ENCODE results near the gene SLC16A6. TPM values are rescaled to one million over a fixed set of nuclear protein-coding genes. Genes with fewer than 3 reads are reported as not detected.

SLC16A6 gene
- total RNA-seq, 1 experiment from 2014 or later, result 1.4 TPM

GRCh38 chr17:68307443-68307842 is 16.5 kb upstream of the SLC16A6 start:
- no peaks in the 10 kb centered on the region for H3K36me3 ChIP-seq (ENCODE audit: low read depth, low read length)
- no peaks in the 10 kb centered on the region for H3K27me3 ChIP-seq (ENCODE audit: low read length)
- no peak for ATAC-seq
- H3K4me2 ChIP-seq (ENCODE audit: low read length), result no peak overlapping the region
- peaks cover 21% of the 10 kb centered on the region for H3K4me1 ChIP-seq (ENCODE audit: insufficient read depth, low read length)
- no peaks in the 10 kb centered on the region for H3F3A ChIP-seq (ENCODE audit: low read length, unreplicated experiment)
- H3K9me2 ChIP-seq (replicated peaks; ENCODE audit: low read length), result no peaks in the 10 kb centered on the region
- no peaks in the 10 kb centered on the region for H4K20me1 ChIP-seq (ENCODE audit: low read length)
- intact Hi-C loops (cut with micrococcal nuclease), result no loop called here
- no peaks in the 10 kb centered on the region for H3K9me3 ChIP-seq (ENCODE audit: low read length)
- no peak overlapping the region for H2AFZ ChIP-seq (ENCODE audit: low read length)
- BruUV-seq (replicated peaks), result no TSS peak
- POLR2A ChIA-PET (ENCODE audit: unreplicated experiment), result no interaction called here
- H3K27ac ChIP-seq (ENCODE audit: low read length), result no peak overlapping the region
- DNase-seq, result no peak
- no peak overlapping the region for H3K4me3 ChIP-seq (ENCODE audit: low read length)
- no peak overlapping the region for H3K9ac ChIP-seq (ENCODE audit: low read length)
- no peak for TF ChIP-seq EZH2phosphoT487 (IDR thresholded peaks at IDR 0.05; ENCODE audit: borderline replicate concordance, low read length)
- CTCF ChIA-PET, result no interaction called here
- H3K79me2 ChIP-seq (ENCODE audit: low read length), result no peaks in the 10 kb centered on the region

GRCh38 chr17:68306819-68307218 is 15.9 kb upstream of the SLC16A6 start:
- no peak overlapping the region for H2AFZ ChIP-seq (ENCODE audit: low read length)
- BruUV-seq (replicated peaks), result no TSS peak
- no peaks in the 10 kb centered on the region for H3K36me3 ChIP-seq (ENCODE audit: low read depth, low read length)
- POLR2A ChIA-PET (ENCODE audit: unreplicated experiment), result no interaction called here
- peaks cover 15% of the 10 kb centered on the region for H3K4me1 ChIP-seq (ENCODE audit: insufficient read depth, low read length)
- TF ChIP-seq EZH2phosphoT487 (IDR thresholded peaks at IDR 0.05; ENCODE audit: borderline replicate concordance, low read length), result no peak
- TF ChIP-seq, protein P1, sequence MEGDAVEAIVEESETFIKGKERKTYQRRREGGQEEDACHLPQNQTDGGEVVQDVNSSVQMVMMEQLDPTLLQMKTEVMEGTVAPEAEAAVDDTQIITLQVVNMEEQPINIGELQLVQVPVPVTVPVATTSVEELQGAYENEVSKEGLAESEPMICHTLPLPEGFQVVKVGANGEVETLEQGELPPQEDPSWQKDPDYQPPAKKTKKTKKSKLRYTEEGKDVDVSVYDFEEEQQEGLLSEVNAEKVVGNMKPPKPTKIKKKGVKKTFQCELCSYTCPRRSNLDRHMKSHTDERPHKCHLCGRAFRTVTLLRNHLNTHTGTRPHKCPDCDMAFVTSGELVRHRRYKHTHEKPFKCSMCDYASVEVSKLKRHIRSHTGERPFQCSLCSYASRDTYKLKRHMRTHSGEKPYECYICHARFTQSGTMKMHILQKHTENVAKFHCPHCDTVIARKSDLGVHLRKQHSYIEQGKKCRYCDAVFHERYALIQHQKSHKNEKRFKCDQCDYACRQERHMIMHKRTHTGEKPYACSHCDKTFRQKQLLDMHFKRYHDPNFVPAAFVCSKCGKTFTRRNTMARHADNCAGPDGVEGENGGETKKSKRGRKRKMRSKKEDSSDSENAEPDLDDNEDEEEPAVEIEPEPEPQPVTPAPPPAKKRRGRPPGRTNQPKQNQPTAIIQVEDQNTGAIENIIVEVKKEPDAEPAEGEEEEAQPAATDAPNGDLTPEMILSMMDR (conservative IDR thresholded peaks at IDR 0.05; ENCODE audit: low read depth, low read length), result no peak
- TF ChIP-seq EZH2 (IDR thresholded peaks at IDR 0.05; ENCODE audit: low read length, unreplicated experiment), result no peak
- H3F3A ChIP-seq (ENCODE audit: low read length, unreplicated experiment), result no peaks in the 10 kb centered on the region
- H3K27me3 ChIP-seq (ENCODE audit: low read length), result no peaks in the 10 kb centered on the region
- no peak for DNase-seq
- H3K9me2 ChIP-seq (replicated peaks; ENCODE audit: low read length), result no peaks in the 10 kb centered on the region
- no peak overlapping the region for H3K9ac ChIP-seq (ENCODE audit: low read length)
- H3K9me3 ChIP-seq (ENCODE audit: low read length), result no peaks in the 10 kb centered on the region
- no peak overlapping the region for H3K27ac ChIP-seq (ENCODE audit: low read length)
- H3K4me2 ChIP-seq (ENCODE audit: low read length), result no peak overlapping the region
- H3K79me2 ChIP-seq (ENCODE audit: low read length), result no peaks in the 10 kb centered on the region
- CTCF ChIA-PET, result no interaction called here
- no peak for ATAC-seq
- H3K4me3 ChIP-seq (ENCODE audit: low read length), result no peak overlapping the region
- intact Hi-C loops (cut with micrococcal nuclease), result no loop called here
- no peaks in the 10 kb centered on the region for H4K20me1 ChIP-seq (ENCODE audit: low read length)

DNA sequence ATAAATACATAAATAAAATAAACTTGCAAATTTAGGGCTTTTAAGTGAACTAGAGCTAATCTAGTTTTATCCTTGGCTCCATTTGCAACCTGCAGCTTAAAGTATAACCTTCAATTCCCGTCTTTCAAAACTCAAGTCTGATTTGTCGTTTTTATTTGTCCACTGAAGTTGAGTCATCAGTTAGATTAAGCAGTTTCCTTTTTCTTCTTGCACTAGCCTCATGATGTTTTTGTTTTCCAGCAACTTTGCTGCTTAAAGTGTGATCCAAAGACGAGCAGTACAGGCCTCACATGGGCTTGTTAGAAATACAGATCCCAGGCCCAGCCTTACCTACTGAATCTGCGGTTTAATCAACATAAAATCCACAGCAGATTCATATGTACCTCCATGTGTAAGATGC is 14.2 kb upstream of the SLC16A6 start:
- ChIA-PET POLR2A (ENCODE audit: unreplicated experiment) (no interaction called here), CTCF (no interaction called here)
- Histone ChIP-seq H3K9me2 (replicated peaks; ENCODE audit: low read length) (no peaks in the 10 kb centered on the region), H3K27ac (ENCODE audit: low read length) (no peak overlapping the region), H3F3A (ENCODE audit: low read length, unreplicated experiment) (no peaks in the 10 kb centered on the region), H3K4me1 (ENCODE audit: insufficient read depth, low read length) (peaks cover 10% of the 10 kb centered on the region), H3K27me3 (ENCODE audit: low read length) (no peaks in the 10 kb centered on the region), H3K79me2 (ENCODE audit: low read length) (no peaks in the 10 kb centered on the region), H2AFZ (ENCODE audit: low read length) (peak overlapping the region; percentile 37; the same call in 1 of the 2 replicates), H3K9ac (ENCODE audit: low read length) (no peak overlapping the region), H3K4me2 (ENCODE audit: low read length) (no peak overlapping the region), H3K36me3 (ENCODE audit: low read depth, low read length) (no peaks in the 10 kb centered on the region), H3K9me3 (ENCODE audit: low read length) (no peaks in the 10 kb centered on the region), H3K4me3 (ENCODE audit: low read length) (no peak overlapping the region), H4K20me1 (ENCODE audit: low read length) (no peaks in the 10 kb centered on the region)
- DNase-seq (peak; percentile 28), ATAC-seq (no peak; the same call in 1 of the 2 replicates)
- intact Hi-C loops (cut with micrococcal nuclease), result no loop called here
- BruUV-seq (replicated peaks), result no TSS peak
- TF ChIP-seq, protein P1 (conservative IDR thresholded peaks at IDR 0.05; ENCODE audit: low read depth, low read length), result no peak
- TF ChIP-seq EZH2 (IDR thresholded peaks at IDR 0.05; ENCODE audit: low read length, unreplicated experiment) (no peak), EZH2phosphoT487 (IDR thresholded peaks at IDR 0.05; ENCODE audit: borderline replicate concordance, low read length) (no peak)

Data from PC-3 (cell line).